ENCODE results near the gene SLC2A13.

DNA sequence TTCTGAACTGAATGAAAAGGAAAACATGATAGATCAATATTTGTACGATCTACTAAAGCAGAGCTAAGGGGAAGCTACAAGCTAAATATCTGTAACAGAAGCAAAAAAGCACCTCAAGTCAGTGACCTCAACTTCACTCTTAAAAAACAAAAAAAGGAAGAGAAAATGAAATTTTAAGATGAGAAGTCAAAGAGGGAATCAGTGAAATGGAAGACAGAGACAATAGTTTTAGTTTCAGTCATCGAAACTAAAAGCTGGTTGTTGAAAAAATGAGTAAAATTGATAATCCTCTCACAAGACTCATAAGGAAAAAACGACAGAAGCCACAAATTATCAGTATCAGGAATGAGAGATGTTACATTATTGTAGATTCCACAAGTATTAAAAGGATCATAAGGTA is 11.9 kb upstream of the SLC2A13 start:
- TF ChIP-seq, protein P1, sequence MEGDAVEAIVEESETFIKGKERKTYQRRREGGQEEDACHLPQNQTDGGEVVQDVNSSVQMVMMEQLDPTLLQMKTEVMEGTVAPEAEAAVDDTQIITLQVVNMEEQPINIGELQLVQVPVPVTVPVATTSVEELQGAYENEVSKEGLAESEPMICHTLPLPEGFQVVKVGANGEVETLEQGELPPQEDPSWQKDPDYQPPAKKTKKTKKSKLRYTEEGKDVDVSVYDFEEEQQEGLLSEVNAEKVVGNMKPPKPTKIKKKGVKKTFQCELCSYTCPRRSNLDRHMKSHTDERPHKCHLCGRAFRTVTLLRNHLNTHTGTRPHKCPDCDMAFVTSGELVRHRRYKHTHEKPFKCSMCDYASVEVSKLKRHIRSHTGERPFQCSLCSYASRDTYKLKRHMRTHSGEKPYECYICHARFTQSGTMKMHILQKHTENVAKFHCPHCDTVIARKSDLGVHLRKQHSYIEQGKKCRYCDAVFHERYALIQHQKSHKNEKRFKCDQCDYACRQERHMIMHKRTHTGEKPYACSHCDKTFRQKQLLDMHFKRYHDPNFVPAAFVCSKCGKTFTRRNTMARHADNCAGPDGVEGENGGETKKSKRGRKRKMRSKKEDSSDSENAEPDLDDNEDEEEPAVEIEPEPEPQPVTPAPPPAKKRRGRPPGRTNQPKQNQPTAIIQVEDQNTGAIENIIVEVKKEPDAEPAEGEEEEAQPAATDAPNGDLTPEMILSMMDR (IDR thresholded peaks at IDR 0.05) = no peak
- TF ChIP-seq POLR2A (IDR thresholded peaks at IDR 0.05) = no peak

All from testis (tissue), 2 donors.